H9 (cell line): ENCODE results near the gene ALLC. TPM values are rescaled to one million over a fixed set of nuclear protein-coding genes. Genes with fewer than 3 reads are reported as not detected.

Experiments
- DNase-seq: peaks from one replicate; pipeline ENCODE4 v3.0.0-alpha.2; 2017
- H2AFZ ChIP-seq: one replicate; pipeline ENCODE4 v1.6.1; 2013; ENCODE audit warnings: mild to moderate bottlenecking, low read length, control low read depth, moderate library complexity
- H2AK5ac ChIP-seq: 2 replicates; pipeline ENCODE4 v1.6.1; 2013; ENCODE audit warnings: low read length, control low read depth, mixed read lengths; ENCODE audit not compliant: insufficient read length
- H2BK120ac ChIP-seq: one replicate; pipeline ENCODE4 v1.6.1; 2013; ENCODE audit warnings: low read depth, mild to moderate bottlenecking, low read length, control low read depth, inconsistent platforms; ENCODE audit not compliant: poor library complexity, severe bottlenecking
- H2BK12ac ChIP-seq: 2 replicates; pipeline ENCODE4 v1.6.1; 2013; ENCODE audit warnings: low read length, control low read depth, mixed read lengths, low read depth; ENCODE audit not compliant: insufficient read length
- H2BK15ac ChIP-seq: 2 replicates; pipeline ENCODE4 v1.6.1; 2013; ENCODE audit warnings: low read depth, low read length, control low read depth
- H2BK20ac ChIP-seq: one replicate; pipeline ENCODE4 v1.6.1; 2013; ENCODE audit warnings: low read depth, mild to moderate bottlenecking, low read length, control low read depth, inconsistent platforms; ENCODE audit not compliant: poor library complexity, severe bottlenecking
- H2BK5ac ChIP-seq: 2 replicates; pipeline ENCODE4 v1.6.1; 2013; ENCODE audit warnings: low read length, control low read depth, mixed read lengths; ENCODE audit not compliant: insufficient read length
- H3K14ac ChIP-seq: 2 replicates; pipeline ENCODE4 v1.6.1; 2013; ENCODE audit warnings: low read length, control low read depth; ENCODE audit not compliant: insufficient read depth
- H3K18ac ChIP-seq: 2 replicates; pipeline ENCODE4 v1.6.1; 2013; ENCODE audit warnings: low read depth, mild to moderate bottlenecking, mixed read lengths, low read length, control low read depth; ENCODE audit not compliant: insufficient read length
- H3K23ac ChIP-seq: 2 replicates; pipeline ENCODE4 v1.6.1; 2013; ENCODE audit warnings: low read length, control low read depth, mixed read lengths, low read depth; ENCODE audit not compliant: insufficient read length
- H3K23me2 ChIP-seq: 2 replicates; pipeline ENCODE4 v1.6.1; 2013; ENCODE audit warnings: low read depth, mild to moderate bottlenecking, mixed read lengths, low read length, control low read depth; ENCODE audit not compliant: insufficient read length, poor library complexity, severe bottlenecking
- H3K27ac ChIP-seq: 2 replicates; pipeline ENCODE4 v1.5.1; 2013; ENCODE audit warnings: low read length, control low read depth, mixed read lengths, low read depth; ENCODE audit not compliant: insufficient read length
- H3K27me3 ChIP-seq: 2 replicates; pipeline ENCODE4 v1.6.1; 2013; ENCODE audit warnings: low read length, control low read depth, inconsistent platforms; ENCODE audit not compliant: insufficient read depth
- H3K4ac ChIP-seq: 2 replicates; pipeline ENCODE4 v1.6.1; 2013; ENCODE audit warnings: low read depth, mild to moderate bottlenecking, control low read depth, inconsistent platforms, low read length, moderate library complexity
- H3K4me1 ChIP-seq: 2 replicates; pipeline ENCODE4 v1.6.1; 2013; ENCODE audit warnings: low read length, control low read depth, inconsistent platforms; ENCODE audit not compliant: insufficient read depth
- H3K4me2 ChIP-seq: 2 replicates; pipeline ENCODE4 v1.6.1; 2013; ENCODE audit warnings: low read length, control low read depth, mixed read lengths; ENCODE audit not compliant: insufficient read length, insufficient read depth
- H3K56ac ChIP-seq: 2 replicates; pipeline ENCODE4 v1.6.1; 2013; ENCODE audit warnings: low read depth, mild to moderate bottlenecking, mixed read lengths, low read length, control low read depth; ENCODE audit not compliant: insufficient read length
- H3K79me1 ChIP-seq: 2 replicates; pipeline ENCODE4 v1.6.1; 2013; ENCODE audit warnings: low read depth, mild to moderate bottlenecking, moderate library complexity, low read length, control low read depth, inconsistent platforms; ENCODE audit not compliant: insufficient read depth, poor library complexity, severe bottlenecking
- H3K79me2 ChIP-seq: 2 replicates; pipeline ENCODE4 v1.6.1; 2013; ENCODE audit warnings: low read length, control low read depth, inconsistent platforms; ENCODE audit not compliant: insufficient read depth
- H3K9ac ChIP-seq: 2 replicates; pipeline ENCODE4 v1.6.1; 2013; ENCODE audit warnings: low read length, control low read depth, mixed read lengths; ENCODE audit not compliant: insufficient read length; ENCODE audit errors: extremely low read depth
- H3K9me3 ChIP-seq: one replicate; pipeline ENCODE4 v1.6.1; 2013; ENCODE audit warnings: low read depth, low read length, inconsistent platforms; ENCODE audit not compliant: control insufficient read depth
- H3T11ph ChIP-seq: one replicate; pipeline ENCODE4 v1.6.1; 2013; ENCODE audit warnings: mild to moderate bottlenecking, low read length, control low read depth, inconsistent platforms
- H4K20me1 ChIP-seq: one replicate; pipeline ENCODE4 v1.6.1; 2013; ENCODE audit not compliant: control insufficient read depth, insufficient read length, insufficient read depth
- H4K5ac ChIP-seq: 2 replicates; pipeline ENCODE4 v1.6.1; 2013; ENCODE audit warnings: low read depth, mild to moderate bottlenecking, mixed read lengths, low read length, control low read depth; ENCODE audit not compliant: insufficient read length
- H4K8ac ChIP-seq: replicated peaks from 2 replicates; pipeline ENCODE4 v1.6.1; 2013; ENCODE audit warnings: low read length, control low read depth, mixed read lengths, low read depth; ENCODE audit not compliant: insufficient read length
- H4K91ac ChIP-seq: 2 replicates; pipeline ENCODE4 v1.6.1; 2013; ENCODE audit warnings: low read depth, mild to moderate bottlenecking, moderate library complexity, mixed read lengths, low read length, control low read depth; ENCODE audit not compliant: insufficient read length
- H3K27ac Mint-ChIP-seq, 3 experiments: 2 replicates in 2 of 3; 3 replicates in 1 of 3; pipeline ENCODE4 v1.8.0; 2020 to 2021; ENCODE audit warnings: mixed read lengths in 3 of 3, mild to moderate bottlenecking in 1 of 3, moderate library complexity in 1 of 3
- H3K27me3 Mint-ChIP-seq: 2 replicates; pipeline ENCODE4 v1.8.0; 2021; ENCODE audit warnings: low read depth, mild to moderate bottlenecking, moderate library complexity, mixed read lengths
- H3K36me3 Mint-ChIP-seq, 3 experiments: 2 replicates in 2 of 3; 3 replicates in 1 of 3; pipeline ENCODE4 v1.8.0; 2020 to 2021; ENCODE audit warnings: low read depth in 3 of 3, mixed read lengths in 3 of 3; ENCODE audit not compliant: insufficient read depth in 1 of 3
- H3K4me1 Mint-ChIP-seq, 2 experiments: 2 replicates each; pipeline ENCODE4 v1.8.0; 2020; ENCODE audit warnings: mixed read lengths in 2 of 2
- H3K4me3 Mint-ChIP-seq, 2 experiments: 2 replicates in 1 of 2; 3 replicates in 1 of 2; pipeline ENCODE4 v1.8.0; 2020 to 2021; ENCODE audit warnings: mild to moderate bottlenecking in 2 of 2, mixed read lengths in 2 of 2, moderate library complexity in 1 of 2
- H3K9me3 Mint-ChIP-seq, 2 experiments: 2 replicates in 1 of 2; 3 replicates in 1 of 2; pipeline ENCODE4 v1.8.0; 2020; ENCODE audit warnings: mild to moderate bottlenecking in 2 of 2, mixed read lengths in 2 of 2, moderate library complexity in 1 of 2
- CTCF ChIP-seq: fragments of 200-600 bp; sonication (generic); conservative IDR thresholded peaks from 3 replicates; pipeline ENCODE4 v1.8.0; 2021; ENCODE audit warnings: antibody characterized with exemption, mild to moderate bottlenecking
- WGBS: extraction: QIAGEN DNeasy Blood & Tissue Kit; methylation state at CpG from one replicate; pipeline ENCODE4 v1.1.7; 2013; ENCODE audit warnings: missing lambda C conversion rate, low lambda C conversion rate, mixed read lengths; ENCODE audit not compliant: insufficient read length; ENCODE audit errors: extremely low coverage; 5-methylcytosine and 5-hydroxymethylcytosine counted together
- total RNA-seq: library from RNA; stranded (reverse); gene quantifications from 2 replicates; pipeline ENCODE4 v1.2.1, GENCODE V29; 2021

ALLC gene
- total RNA-seq, 1 experiment from 2014 or later, result not detected

- H3K4me3 Mint-ChIP-seq, result no peak overlapping the region; a peak in 1 of 5 replicates
- peaks cover 3 to 5% of the 10 kb centered on the region in 2 experiments; a peak in 1 of 4 replicates for H3K4me1 Mint-ChIP-seq
- H3K23ac ChIP-seq, result no peak overlapping the region
- peak overlapping the region in 1 of 3 experiments; percentile 34; a peak in 1 of 7 replicates for H3K27ac Mint-ChIP-seq
- no peak overlapping the region for H4K5ac ChIP-seq
- H3K27me3 ChIP-seq, result no peaks in the 10 kb centered on the region
- H3K18ac ChIP-seq, result no peak overlapping the region
- no peaks in the 10 kb centered on the region for H3K23me2 ChIP-seq
- no peaks in the 10 kb centered on the region for H3K9me3 Mint-ChIP-seq
- no peak overlapping the region for H4K8ac ChIP-seq
- H3K27ac ChIP-seq, result no peak overlapping the region
- H3K9me3 ChIP-seq, result no peaks in the 10 kb centered on the region
- H2BK15ac ChIP-seq, result no peak overlapping the region
- no peak overlapping the region for H2BK5ac ChIP-seq
- H2BK12ac ChIP-seq, result no peak overlapping the region
- no peaks in the 10 kb centered on the region for H3K4me1 ChIP-seq
- H4K20me1 ChIP-seq, result no peaks in the 10 kb centered on the region
- H3K27me3 Mint-ChIP-seq, result peaks cover 11% of the 10 kb centered on the region
- DNase-seq, result peak; percentile 26
- no peak for TF ChIP-seq CTCF
- no peak overlapping the region for H3K9ac ChIP-seq
- H4K91ac ChIP-seq, result no peak overlapping the region
- H3K79me2 ChIP-seq, result no peaks in the 10 kb centered on the region
- no peak overlapping the region for H3K4me2 ChIP-seq
- H3K14ac ChIP-seq, result no peak overlapping the region; the same call in 1 of the 2 replicates
- no peak overlapping the region for H2BK20ac ChIP-seq
- H2BK120ac ChIP-seq, result no peak overlapping the region
- no peak overlapping the region for H2AFZ ChIP-seq
- H3K79me1 ChIP-seq, result no peaks in the 10 kb centered on the region
- no peak overlapping the region for H3T11ph ChIP-seq
- H2AK5ac ChIP-seq, result no peak overlapping the region
- no peak overlapping the region for H3K56ac ChIP-seq
- H3K4ac ChIP-seq, result no peak overlapping the region
- no CpG with 5 or more reads among the region's 18 CpGs for WGBS
- no peaks in the 10 kb centered on the region for H3K36me3 Mint-ChIP-seq
Observed at GRCh38 chr2:3642521-3643215, 15.3 kb upstream of the ALLC start.
